Panc1 (cell line): Measurements from ENCODE around the gene MACC1. TPM values are rescaled to one million over a fixed set of nuclear protein-coding genes. Genes with fewer than 3 reads are reported as not detected.
"Not testable (repeated sequence)": the region's sequence is repeated elsewhere in the genome, so short reads cannot be mapped to it uniquely, and the experiment has no call there.

Experiments used
- ATAC-seq: fragments of 200-7000 bp; cut with Tn5 transposase; 2 replicates; pipeline ENCODE4 v1.9.1; 2020; ENCODE audit warnings: mild to moderate bottlenecking, moderate library complexity
- BruUV-seq: library from RNA; stranded (reverse); fragments of 400-500 nt; replicated peaks from 2 replicates; lab custom pipeline; 2021; lab: Mats Ljungman, UMichigan
- CTCF ChIA-PET: fragments of 300-600 bp; sonication (Branson Sonifier 250); formaldehyde crosslinking; loops from one replicate; lab custom pipeline; 2022; ENCODE audit warnings: antibody characterized with exemption; lab: Charles Lee
- POLR2A ChIA-PET: fragments of 300-600 bp; sonication (Branson Sonifier 250); formaldehyde crosslinking; loops from one replicate; lab custom pipeline; 2022; ENCODE audit warnings: antibody characterized with exemption; lab: Charles Lee
- DNase-seq: peaks from one replicate; pipeline ENCODE4 v3.0.0-alpha.2; 2010; ENCODE audit warnings: low read depth, low spot score
- H3K27ac ChIP-seq: 2 replicates; pipeline ENCODE4 v1.5.1; 2011; ENCODE audit warnings: mild to moderate bottlenecking, low read length, inconsistent platforms
- H3K27me3 ChIP-seq: fragments of 200-500 bp; sonication (Bioruptor generic); 2 replicates; pipeline ENCODE4 v1.6.0; 2014; ENCODE audit warnings: low read length, inconsistent platforms; ENCODE audit not compliant: control insufficient read depth, insufficient read depth
- H3K36me3 ChIP-seq: fragments of 200-500 bp; sonication (Bioruptor generic); 2 replicates; pipeline ENCODE4 v1.5.1; 2014; ENCODE audit warnings: inconsistent platforms, mild to moderate bottlenecking, low read length, moderate library complexity; ENCODE audit not compliant: control insufficient read depth, insufficient read depth
- H3K4me1 ChIP-seq: 2 replicates; pipeline ENCODE4 v1.5.1; 2011; ENCODE audit warnings: inconsistent platforms, mild to moderate bottlenecking, low read length, moderate library complexity; ENCODE audit not compliant: control insufficient read depth, insufficient read depth
- H3K4me3 ChIP-seq, 2 experiments: 2 replicates each; pipeline ENCODE4 v1.5.1; 2011 to 2012; ENCODE audit warnings: low read depth in 2 of 2, low read length in 2 of 2, mild to moderate bottlenecking in 2 of 2, inconsistent platforms in 1 of 2, moderate library complexity in 1 of 2
- H3K9me3 ChIP-seq: fragments of 200-500 bp; sonication (Bioruptor generic); 2 replicates; pipeline ENCODE4 v1.5.1; 2014; ENCODE audit warnings: low read depth, mild to moderate bottlenecking, inconsistent platforms, low read length, moderate library complexity; ENCODE audit not compliant: control insufficient read depth, insufficient read depth
- CTCF ChIP-seq: fragments of 450-650 bp; IDR thresholded peaks from 2 replicates; pipeline ENCODE4 v1.5.1; 2017; ENCODE audit warnings: mild to moderate bottlenecking
- POLR2AphosphoS5 ChIP-seq: IDR thresholded peaks from 2 replicates; pipeline ENCODE4 v1.6.1; 2012; ENCODE audit warnings: mild to moderate bottlenecking, low read depth, low read length, moderate library complexity
- REST ChIP-seq, 2 experiments: IDR thresholded peaks; 2 replicates each; pipeline ENCODE4 v1.6.1; 2011 to 2012; ENCODE audit warnings: low read depth in 2 of 2, control low read depth in 1 of 2, low read length in 1 of 2, mild to moderate bottlenecking in 1 of 2, moderate library complexity in 1 of 2; ENCODE audit not compliant: insufficient read depth in 1 of 2
- SIN3A ChIP-seq: IDR thresholded peaks from 2 replicates; pipeline ENCODE4 v1.6.1; 2012; ENCODE audit warnings: low read depth, mild to moderate bottlenecking, low read length, moderate library complexity, borderline replicate concordance; ENCODE audit not compliant: insufficient read depth
- TCF7L2 ChIP-seq: IDR thresholded peaks from 2 replicates; pipeline ENCODE4 v1.6.1; 2011; ENCODE audit warnings: mild to moderate bottlenecking, low read depth, low read length, inconsistent platforms
- in situ Hi-C: cut with HindIII; loops from 2 replicates; pipeline ENCODE4 v1.10.0; 2016; ENCODE audit warnings: low sequenced_read_pairs, low pct_unique_long_range_greater_than_20kb
- intact Hi-C: fragments of 100-400 bp; cut with micrococcal nuclease; formaldehyde crosslinking; loops from one replicate; pipeline ENCODE4 v1.10.0; 2022; ENCODE audit not compliant: unreplicated experiment
- total RNA-seq: library from RNA; stranded (reverse); gene quantifications from one replicate; pipeline ENCODE4 v1.2.1, GENCODE V29; 2021; ENCODE audit not compliant: unreplicated experiment

MACC1 gene
- total RNA-seq, 1 experiment from 2014 or later = 0.08 TPM

GRCh38 chr7:20120611-20121168 lies 96.5 kb downstream of the MACC1 start:
- H3K27me3 ChIP-seq, H3K4me1 ChIP-seq, POLR2A ChIA-PET, H3K27ac ChIP-seq, CTCF ChIA-PET, in situ Hi-C loops, DNase-seq, ATAC-seq, H3K36me3 ChIP-seq, H3K9me3 ChIP-seq, H3K4me3 ChIP-seq, intact Hi-C loops, BruUV-seq: not testable (repeated sequence)

- ChIA-PET CTCF (no interaction called here), POLR2A (no interaction called here)
- intact Hi-C loops (no loop called here), in situ Hi-C loops (no loop called here)
- no peak overlapping the region for H3K4me3 ChIP-seq
- no TSS peak for BruUV-seq
- ATAC-seq (no peak), DNase-seq (no peak)
- no peaks in the 10 kb centered on the region for H3K4me1 ChIP-seq
- H3K36me3 ChIP-seq = no peaks in the 10 kb centered on the region
- no peaks in the 10 kb centered on the region for H3K27me3 ChIP-seq
- H3K27ac ChIP-seq = no peak overlapping the region
- no peaks in the 10 kb centered on the region for H3K9me3 ChIP-seq
- no peak for TF ChIP-seq TCF7L2
- TF ChIP-seq CTCF = no peak
- TF ChIP-seq POLR2AphosphoS5 = no peak
Observed at GRCh38 chr7:20116869-20117268, 100.3 kb downstream of the MACC1 start.

- DNase-seq = no peak
- no peaks in the 10 kb centered on the region for H3K36me3 ChIP-seq
- H3K27ac ChIP-seq = no peak overlapping the region
- BruUV-seq = no TSS peak
- TF ChIP-seq TCF7L2 (no peak), POLR2AphosphoS5 (no peak), SIN3A (no peak), CTCF (no peak), REST (IDR thresholded peaks at IDR 0.05; ENCODE audit: insufficient read depth in 1 of 2, low read depth in 2 of 2, low read length in 1 of 2) (no peak)
- no peaks in the 10 kb centered on the region for H3K4me1 ChIP-seq
- POLR2A ChIA-PET = no interaction called here
- in situ Hi-C loops (no loop called here), intact Hi-C loops (no loop called here)
- CTCF ChIA-PET = no interaction called here
- H3K4me3 ChIP-seq = no peak overlapping the region
- H3K27me3 ChIP-seq = no peaks in the 10 kb centered on the region
- H3K9me3 ChIP-seq = no peaks in the 10 kb centered on the region
- no peak for ATAC-seq
Observed at GRCh38 chr7:20114468-20114867, 102.7 kb downstream of the MACC1 start.
